SW 1271 (cell line): Measurements from ENCODE around the gene CDC42SE1.
A peak's percentile ranks its signal among the peaks of the same experiment; 100 is the strongest.

Experiments used
- DNase-seq, 2 experiments: peaks; one replicate each; lab custom pipeline; 2025; lab: John Stamatoyannopoulos, UW

The CDC42SE1 gene

DNA sequence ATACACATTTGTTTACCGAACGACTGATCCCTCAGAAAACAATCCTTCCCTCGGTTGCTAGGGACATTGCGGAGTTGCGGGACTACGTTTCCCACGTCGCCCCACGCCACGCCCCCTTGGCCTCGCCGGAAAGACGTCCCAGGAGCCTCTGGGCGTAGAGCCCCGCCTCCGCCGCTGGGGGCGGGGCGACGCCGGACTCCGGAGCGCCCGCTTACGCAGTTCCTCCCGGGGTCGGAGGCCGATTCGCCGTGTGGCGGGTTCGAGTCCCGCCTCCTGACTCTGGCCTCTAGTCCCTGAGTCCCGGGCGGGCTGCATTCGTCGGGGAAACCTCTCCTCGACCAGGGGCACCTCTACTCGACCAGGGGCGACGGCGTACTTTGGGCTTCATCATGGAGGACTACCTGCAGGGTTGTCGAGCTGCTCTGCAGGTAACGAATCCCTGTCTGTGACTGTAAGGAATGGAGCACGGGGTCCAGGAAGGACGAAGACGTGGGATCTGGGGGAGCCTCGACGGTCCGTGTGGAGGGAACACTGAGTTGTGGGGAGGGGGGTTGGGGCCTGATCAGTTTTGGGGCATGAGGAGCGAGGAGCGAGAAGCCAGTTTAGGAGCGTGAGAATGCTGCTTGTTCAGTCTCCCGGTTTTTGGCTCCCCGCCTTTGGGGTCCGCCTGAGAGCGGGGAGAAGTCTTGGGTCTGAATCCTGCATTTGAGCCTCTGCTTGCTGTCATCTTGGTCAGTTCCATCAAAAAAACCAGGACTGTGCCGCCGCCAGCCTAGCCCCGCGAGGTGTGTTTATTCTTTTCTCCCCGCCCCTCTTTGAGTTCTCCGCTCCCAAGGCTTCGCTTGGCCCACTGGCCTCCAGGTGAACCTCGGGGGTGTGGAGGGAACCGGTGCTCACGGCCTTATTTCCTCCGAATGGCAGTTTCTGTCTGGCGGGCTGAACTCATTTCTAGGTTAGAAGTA, 50.9 kb downstream of the CDC42SE1 start, which contains the start of gene PRUNE1:
PRUNE1 (plus strand) TSS at position 206 of the 962 bp plus-strand sequence; CDS start at position 390, 184 bp downstream.
- DNase-seq = peak; percentile 78 to 91

DNA sequence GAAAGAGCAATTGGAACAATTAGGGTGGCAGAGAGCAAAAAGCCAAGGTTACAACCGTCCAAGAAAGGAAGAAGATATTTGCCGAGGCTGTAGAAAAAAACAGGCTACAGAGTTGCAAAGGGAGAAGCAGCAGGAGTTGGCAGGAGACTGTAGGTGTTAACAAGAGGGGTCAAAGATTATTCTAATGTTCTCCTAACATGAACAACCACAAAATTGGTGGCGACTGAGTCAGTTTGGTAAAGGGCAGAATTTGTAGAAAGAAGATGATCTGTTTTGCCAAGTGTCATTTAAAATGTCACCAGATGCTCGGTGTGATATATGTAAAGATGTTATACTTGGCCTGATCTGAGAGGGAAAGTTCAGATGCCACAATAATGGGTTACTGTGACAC, 51.6 kb downstream of the CDC42SE1 start:
- DNase-seq = no peak

DNA sequence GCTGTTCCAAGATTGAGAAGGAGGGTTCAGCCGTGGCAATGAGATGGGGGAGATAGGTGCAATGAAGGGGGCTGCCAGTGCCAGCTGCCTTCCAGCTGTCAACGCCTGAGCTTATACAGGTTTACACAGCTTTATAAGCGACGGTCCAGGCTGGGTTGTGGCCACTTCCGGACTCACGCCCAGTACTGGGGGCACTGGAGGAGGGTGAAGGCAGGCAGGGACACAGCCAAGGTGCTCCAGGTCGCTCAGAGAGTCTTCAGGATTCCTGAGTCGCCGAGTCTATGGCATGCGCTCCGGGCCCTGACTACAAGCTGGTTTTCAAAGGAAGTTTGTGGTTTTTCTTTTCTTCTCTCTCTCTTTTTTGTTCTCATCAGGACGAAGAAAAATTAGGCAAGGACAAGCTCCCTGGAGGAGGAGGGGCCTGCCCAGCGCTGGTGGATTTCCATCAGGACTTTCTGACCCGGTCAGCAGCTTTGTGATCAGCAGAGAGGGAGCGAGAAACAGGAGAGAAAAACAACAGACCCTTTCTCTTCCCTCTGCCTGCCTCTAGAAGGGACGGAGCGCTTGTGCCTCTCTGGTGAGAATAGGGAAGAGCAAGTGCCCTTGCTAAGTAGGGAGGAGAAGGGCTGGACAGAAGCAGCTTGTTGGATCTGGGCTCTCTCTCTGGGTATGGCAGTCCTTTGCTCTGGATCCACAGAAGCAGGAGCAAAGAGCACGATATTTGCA, 52.9 kb downstream of the CDC42SE1 start, which contains the start of gene MINDY1:
MINDY1 (minus strand) TSS at position 576 of the 726 bp plus-strand sequence. CDS start 4,285 bp downstream, outside the sequence.
- peak; percentile 41 to 80 for DNase-seq

DNA sequence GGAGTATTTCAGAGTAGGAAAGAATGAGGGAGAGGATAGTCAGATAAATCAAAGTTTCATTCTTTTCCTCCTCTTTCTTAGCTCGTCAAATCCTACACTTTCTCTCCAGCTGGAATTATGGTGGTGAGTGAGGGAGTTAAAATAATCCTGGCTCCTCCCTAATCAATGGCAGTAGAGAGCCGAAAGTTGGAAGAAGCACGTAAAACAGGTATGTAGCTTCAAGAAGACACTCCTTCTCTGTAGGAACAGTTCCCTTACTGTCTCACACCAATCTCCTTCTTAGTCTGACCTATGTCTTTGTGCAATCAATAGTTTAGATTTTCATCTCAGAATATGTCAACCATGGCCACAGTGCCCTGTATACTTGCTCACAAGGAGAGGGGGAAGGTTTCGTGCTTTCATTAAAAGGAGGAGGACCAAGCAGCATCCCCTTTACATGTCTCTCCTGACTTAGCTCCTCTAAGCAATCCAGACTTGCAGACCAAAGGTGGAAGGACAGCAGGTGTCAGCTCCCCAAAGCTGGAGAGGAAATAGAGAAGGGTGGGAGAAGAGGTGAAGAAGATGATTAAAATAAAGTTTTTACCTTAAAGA, 53.6 kb downstream of the CDC42SE1 start:
- DNase-seq = no peak

DNA sequence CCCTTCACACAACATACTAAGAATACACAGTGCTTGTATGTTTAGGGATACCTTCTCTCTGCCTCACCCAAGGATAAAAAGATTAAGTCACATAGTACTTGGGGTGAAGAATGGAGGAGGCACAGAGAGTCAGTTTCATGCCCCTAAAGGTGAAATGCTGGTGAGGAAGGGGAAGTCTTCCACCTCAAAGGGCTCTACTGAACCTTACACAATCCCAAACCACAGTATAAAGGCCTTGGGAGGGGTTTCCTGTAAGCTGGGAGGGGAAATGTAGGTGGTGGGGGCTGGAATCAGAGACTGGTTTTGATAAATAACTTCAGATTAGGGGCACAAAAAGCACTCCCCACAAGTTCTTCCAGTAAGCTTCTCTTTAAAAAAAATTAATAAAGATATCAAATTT, 56.2 kb downstream of the CDC42SE1 start:
- DNase-seq = no peak

DNA sequence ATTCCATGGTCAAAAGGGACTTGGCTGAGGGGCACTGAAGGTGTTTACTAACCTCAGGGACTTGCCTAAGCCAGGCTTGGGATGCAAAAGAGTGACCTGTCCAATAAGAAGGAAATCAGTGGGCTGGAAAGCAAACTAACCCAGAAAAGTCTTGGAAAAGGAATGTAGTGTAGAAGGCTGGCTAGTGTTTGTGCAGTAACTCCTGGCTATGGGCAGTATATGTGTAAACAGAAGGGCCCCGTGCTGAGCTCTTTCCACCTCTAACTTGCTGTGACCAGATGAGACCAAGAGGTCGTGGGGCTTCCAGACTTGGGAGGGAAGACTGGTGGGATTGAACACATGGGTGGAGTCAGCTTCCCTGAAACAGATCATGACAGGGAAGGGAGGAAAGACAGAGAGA, 56.8 kb downstream of the CDC42SE1 start:
- no peak for DNase-seq

DNA sequence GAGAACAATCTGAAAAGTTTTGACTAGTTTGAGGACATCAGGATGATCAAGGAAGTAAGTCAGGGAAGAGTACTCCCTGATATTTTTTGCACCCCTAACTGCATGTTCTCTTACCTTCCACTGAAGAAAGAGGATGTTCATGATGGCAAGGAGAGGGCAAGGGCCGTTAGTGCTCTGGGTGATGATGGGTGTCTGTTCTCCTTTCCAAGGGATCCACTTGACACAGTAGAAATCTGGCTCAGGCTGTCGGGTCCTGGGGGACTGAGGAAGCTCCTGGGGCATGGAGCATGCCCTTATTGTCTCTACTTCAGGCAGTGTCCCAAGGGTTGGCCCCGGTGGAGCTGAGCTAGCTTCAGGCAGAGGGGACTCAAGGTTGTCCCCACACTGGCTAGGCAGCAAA, 57.4 kb downstream of the CDC42SE1 start:
- DNase-seq = no peak

DNA sequence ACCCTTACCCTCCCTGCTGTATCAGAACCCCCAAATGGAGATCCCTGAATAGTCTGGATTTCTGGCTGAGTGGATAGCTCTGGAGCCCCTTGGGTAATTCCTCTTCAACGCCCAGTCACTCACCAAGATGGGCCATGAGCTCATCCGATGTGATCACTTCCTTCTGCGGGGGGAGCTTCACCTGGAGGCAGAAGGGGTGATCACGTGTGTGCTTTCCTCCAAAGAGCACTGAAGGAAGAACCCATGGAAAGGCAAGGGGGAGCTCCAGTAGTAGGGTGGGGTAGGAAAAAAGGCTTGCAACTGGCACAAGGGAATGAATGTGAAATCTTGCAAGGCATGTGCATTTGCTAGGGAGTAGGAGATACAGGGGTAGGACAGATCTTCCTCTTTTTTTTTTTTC, 57.8 kb downstream of the CDC42SE1 start:
- no peak for DNase-seq
